Dedifferentiated amniotic fluid mesenchymal stem cell (primary cell): ENCODE measurements around the gene PPDPF.

Experiments used
- DNase-seq: peaks from one replicate; pipeline ENCODE4 v3.0.0-alpha.2; 2016; ENCODE audit errors: extremely low spot score

PPDPF gene

GRCh38 chr20:63520934-63521601, 503 bp downstream of the PPDPF start:
- peak; percentile 39 for DNase-seq

GRCh38 chr20:63521602-63522001, 1.0 kb downstream of the PPDPF start:
- DNase-seq, result no peak

DNA sequence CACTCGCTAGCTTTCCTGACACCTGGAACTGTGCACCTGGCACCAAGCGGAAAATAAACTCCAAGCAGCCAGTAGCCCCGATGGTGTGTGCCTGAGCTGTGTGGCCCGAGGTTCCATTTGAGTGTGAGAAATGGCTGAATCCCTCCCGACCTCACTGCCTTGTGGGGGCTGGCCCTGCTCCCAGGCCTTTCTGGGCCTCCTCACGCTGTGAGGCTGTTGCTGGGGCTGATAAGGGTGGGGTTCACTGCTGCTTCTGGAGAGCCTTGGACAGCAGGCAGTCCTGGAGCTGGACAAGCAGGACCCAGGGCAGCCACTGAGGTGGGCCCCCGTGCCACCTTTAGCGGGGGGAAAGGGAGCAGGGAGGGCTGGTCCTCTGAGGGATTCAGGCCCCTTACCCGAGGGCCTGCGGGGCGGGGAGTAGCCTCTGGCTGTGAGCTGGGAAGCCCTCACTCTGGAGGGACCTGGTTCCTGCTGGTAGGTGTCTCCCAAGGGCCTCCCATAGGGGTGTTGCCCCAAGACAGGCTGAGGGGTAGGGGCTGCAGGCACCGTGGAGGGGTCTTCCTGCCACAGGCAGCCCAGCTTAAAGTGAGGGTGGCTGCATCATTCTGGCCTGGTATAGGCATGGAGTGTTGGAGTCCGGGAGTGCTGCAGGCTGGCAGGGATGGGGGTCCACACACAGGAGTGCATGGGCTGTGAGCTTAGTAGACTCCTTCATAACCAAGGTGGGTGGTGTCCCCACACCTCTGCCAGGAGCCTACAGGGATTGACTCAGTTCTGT, 1.7 kb downstream of the PPDPF start:
- no peak for DNase-seq

GRCh38 chr20:63522981-63523611, 2.5 kb downstream of the PPDPF start:
- DNase-seq, result no peak

- DNase-seq, result no peak
Measured at GRCh38 chr20:63525185-63525584, 4.6 kb downstream of the PPDPF start.

DNA sequence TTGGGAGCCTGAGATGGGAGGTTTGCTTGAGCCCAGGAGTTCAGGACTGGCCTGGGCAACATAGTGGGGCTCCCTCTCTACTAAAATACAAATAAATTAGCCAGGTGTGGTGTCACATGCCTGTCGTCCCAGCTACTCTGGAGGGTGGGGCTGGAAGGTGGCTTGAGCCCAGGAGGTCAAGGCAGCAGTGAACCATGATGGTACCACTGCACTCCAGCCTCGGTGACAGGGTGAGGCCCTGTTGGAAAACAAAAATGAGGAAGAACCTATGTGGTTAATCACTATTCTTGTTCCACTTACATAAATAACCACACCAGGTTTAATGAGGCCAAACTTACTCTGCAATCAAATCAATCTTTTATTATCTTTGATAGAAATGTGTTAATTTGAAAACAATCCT, 5.4 kb downstream of the PPDPF start:
- no peak for DNase-seq

DNA sequence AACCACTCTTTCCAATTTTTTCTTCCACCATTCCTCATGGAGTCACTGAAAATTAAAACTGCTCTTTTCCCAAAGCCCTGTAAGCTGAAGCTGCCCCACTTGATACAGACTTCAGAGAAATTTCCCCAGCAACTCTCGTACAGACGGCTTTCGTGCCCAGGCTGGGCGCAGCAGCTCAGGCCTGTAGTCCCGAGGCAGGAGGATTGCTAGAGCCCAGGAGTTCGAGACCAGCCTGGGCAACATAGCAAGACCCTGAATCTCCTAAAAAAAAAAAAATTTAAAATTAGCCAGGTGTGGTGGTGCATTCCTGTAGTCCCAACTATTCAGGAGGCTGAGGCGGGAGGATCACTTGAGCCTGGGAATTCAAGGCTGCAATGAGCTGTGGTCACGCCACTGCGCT, 6.6 kb downstream of the PPDPF start:
- no peak for DNase-seq

DNA sequence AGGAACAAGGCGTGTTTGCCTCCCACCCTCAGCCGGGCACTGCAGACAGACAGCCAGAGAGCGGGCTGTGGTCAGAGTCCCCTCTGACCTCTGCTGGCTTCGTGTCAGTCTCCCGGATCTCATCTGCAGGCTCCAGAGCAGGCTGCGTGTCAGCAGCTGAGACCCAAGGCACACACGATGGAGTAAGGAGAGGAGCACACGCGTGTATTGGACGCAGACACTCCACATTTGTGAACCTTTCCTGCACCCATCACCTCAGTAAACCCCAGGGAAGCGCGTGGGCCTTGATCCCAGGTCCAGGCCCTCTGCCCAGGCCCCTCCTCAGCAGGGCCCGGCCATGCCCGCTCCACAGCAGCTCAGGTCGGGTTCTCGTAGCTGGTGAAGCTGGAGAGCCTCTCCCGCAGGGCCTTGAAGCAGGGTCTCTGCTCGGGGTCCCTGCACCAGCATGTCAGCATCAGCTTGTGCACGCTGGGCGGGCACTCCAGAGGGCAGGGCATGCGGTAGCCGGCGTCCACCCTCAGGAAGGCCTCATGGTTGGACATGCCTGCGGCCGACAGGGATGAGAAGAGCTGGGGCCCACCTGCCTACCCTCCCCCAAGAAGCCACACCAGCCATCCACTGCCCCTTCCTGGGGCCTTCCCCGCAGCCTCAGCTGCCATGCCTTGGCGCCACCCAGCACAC, 8.8 kb downstream of the PPDPF start:
- DNase-seq, result no peak

DNA sequence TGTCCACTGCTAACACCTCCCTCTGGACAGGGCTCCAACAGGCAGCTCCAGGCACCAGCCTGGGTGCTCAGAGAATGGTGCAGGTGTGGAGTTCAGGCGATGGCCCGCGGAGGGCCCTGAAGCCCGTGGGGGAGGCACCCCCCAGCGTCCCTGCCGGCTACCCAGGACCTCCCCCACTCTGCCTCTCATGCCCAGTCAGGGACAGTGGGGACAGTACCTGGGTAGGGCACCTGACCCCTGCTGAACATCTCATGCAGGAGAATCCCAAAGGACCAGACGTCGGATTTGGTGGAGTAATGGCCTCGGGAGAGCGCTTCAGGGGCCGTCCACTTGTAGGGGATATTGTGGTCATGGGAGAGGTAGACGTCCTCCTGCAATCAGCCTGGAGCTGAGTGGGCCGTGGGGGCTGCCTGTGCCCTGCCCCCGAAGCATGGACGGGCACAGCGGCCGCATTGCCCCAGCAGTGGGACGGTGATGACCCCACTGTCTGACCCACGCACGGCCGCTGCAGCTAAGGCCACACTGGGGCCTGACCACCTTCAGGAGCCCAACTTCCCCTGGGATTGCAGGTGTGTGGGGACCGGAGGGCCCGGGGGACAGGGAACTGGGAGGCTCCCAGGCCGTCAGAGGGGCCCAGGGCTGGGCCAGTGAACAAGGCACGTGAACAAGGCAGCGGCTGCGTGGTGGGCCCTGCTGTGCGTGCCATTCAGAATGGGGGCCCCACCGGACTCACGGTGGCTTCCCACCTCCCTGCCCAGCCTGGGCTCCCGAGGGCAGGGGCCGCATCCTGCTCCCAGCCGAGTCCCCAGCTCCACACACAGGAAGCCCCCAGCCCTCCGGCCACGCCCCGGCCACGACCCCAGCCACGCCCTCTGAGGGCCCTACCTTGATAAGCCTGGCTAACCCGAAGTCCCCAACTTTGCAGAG, 9.6 kb downstream of the PPDPF start:
- DNase-seq, result no peak

DNA sequence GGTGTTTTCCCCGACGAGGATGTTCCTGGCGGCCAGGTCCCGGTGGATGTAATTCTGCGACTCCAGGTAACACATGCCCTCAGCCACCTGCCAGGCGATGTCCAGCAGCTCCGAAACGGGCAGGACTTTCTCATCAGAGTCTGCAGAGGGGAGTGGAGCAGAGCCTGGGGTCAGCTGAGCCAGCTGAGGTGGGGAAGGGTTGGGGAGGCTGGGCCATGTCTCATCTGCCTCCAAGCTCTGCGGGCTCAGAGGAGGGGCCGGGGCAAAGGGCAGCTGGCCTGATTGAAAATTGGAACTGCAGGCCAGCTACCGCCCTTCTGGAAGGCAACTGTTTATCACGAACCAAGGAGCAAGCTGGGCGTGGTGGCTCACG, 10.2 kb downstream of the PPDPF start:
- no peak for DNase-seq

- DNase-seq, result no peak
Measured at GRCh38 chr20:63531686-63532448, 11.3 kb downstream of the PPDPF start.

DNA sequence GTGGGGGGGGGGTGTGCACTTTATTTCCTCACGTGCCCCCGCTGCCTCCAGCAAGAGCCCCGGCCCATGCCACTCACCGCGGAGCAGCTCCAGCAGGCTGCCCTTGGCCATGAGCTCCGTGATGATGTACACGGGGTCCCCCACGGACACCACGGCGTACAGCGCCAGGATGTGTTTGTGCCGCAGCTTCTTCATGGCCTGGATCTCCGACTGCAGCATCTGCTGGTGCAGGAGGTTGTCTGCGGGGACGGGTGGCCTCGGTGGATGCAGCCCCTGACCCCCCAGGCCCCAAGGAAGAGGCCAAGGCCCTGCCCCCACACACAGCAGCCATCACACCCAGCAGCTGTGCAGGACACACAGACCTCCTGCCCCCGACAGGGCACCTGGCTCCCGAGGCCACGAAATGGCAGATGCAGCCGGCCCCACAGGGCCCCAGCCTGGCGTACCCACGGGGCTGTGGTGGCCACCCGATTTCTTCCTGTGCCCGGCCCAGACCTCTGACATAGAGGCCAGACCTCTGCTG, 11.9 kb downstream of the PPDPF start:
- no peak for DNase-seq

- no peak for DNase-seq
Measured at GRCh38 chr20:63533388-63533787, 12.8 kb downstream of the PPDPF start.

DNA sequence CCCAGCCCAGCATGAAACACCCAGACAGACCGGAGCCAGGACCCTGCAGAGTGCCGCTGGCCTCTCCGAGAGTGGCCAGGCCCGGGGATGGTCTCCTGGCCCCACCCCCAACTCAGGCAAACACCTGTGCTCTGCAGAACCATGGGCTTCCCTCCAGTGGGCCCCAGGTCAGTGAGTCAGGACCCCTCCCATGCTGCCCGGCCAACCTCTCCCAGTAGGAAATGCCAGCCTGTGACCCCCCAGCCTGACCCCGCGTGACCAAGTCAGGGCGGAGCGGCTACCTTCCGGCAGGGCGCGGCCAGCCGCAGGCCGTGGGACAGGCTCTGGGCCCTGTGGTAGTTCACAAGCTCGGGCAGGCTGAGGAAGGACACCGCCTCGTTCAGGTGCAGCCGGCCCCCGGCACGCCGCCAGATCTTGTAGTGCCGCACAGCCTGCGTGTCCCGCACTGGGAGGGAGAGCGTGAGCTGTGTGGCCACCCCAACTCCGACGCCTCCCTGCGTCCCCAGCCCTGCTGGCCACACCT, 13.4 kb downstream of the PPDPF start:
- DNase-seq, result no peak

DNA sequence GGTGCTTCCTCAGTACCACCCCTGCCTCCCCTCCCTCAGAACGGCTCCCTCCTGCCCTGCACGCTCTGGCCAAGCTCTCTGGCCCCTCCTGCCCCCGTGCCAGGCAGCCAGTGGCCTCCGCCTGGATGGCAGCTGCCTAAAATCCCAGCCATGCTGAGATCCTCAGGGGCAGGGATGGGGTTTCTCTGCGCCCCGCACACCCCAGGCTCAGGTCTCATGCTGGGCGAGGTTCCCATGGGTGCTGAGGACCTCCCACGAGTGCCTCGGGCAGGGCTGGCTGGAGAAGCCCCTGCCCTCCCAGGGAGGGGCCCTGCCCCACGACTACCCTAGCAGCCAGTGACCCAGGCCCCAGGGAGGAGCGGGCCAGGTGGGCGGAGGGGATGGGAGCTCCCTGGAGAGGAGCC, 13.9 kb downstream of the PPDPF start:
- DNase-seq, result no peak

DNA sequence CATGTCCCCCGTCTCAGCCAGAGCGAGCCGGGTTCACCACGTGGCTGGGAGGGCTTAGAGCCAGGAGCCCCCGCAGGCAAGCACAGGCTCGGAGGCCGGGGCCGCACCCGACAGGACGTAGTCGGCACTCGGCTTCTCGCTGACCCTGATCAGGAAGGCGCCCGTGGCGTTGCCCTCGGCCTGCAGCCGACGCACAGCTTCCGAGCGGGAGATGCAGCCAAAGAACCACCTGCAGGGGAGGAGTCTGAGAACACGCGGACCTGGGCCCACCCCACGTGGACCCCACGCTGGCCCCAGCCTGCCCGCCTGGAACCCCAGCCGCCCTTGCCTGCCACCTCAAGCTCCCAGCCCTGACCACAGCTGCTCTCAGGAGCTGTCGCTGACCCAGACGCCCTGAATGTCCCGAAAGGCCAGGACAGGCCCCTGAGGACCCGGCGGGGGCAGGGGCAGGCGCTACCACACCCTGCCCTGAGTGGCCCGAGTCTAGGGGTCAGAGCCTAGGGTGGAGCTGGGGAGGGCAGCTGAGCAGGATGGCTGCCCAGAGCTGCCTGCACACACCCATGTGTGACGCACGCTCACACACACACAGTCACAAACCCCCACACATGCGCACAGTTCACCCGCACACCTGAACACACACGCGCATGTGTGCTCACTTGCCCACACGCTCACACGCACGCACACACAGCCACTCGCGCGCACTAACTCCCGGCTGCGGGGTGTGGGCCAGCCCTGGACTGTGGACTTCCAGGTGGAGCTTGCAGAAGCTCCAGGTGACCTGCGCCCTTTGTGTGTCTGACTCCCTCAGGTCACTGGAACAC, 14.5 kb downstream of the PPDPF start:
- DNase-seq, result no peak

DNA sequence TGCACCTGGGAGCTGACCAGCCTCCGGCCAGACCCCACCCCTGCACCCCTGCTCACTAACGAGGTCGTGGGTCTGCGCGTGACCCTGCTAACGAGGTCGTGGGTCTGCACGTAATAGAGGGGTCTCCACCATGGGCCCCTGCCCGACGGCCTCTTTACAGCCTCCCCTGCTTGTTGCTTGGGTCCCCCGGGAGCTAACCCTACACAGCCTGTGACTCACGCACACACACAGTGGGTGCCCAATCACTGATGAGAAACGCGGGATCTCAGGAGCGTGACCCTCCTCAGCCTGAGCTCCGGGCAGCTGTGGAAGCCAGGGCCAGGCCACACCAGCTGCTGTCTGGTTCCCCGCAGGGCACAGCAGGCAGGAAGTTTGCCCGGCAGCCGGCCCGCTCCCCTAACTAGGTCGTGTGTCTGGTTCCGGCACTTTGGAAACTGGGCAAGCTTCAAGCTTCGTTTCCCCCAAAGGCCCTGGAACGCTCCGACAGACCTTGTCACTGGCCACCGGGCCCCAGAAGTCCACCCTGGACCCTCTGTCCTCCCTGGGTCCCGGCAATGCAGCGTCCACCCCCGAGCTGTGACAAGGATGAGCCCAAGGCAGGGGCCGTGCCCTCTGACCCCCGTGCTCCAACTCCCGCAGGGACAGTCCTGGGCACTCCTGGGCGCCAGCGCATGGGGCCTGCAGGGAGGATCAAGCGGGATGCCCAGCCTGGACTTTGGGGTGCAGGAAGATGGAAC, 15.8 kb downstream of the PPDPF start:
- DNase-seq, result no peak

DNA sequence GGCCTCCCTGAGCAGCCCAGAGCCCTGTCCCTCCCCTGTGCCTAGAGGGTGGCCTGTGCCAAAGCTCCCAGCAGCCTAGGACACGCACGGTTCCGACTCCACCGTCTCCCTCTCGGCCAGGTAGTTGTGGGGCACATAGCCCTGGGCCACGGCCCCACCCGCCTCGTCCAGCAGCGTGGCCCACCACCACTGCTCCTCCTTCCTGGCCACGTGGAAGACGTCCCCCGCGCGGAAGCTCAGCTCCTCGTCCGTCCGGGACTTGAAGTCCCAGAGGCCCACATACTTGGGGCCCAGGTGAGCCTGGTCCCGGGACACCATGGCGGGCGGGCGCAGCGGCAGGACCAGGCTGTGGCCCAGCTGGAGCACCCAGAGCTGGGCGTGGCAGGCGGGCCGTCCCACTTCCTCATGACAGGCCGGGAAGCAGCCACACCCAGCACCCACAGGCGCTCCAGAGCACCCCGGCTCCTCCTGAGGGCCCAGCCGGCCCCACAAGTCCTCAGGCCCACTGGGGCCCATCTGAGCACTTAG, 16.5 kb downstream of the PPDPF start, which contains the start of gene PTK6:
Gene PTK6 (minus strand): TSS at position 380 of the 528 bp plus-strand sequence. CDS start 62 bp downstream, at position 318.
- no peak for DNase-seq
